ENCODE results near the gene HEPN1. TPM values are rescaled to one million over a fixed set of nuclear protein-coding genes. Genes with fewer than 3 reads are reported as not detected.
A peak's percentile ranks its signal among the peaks of the same experiment; 100 is the strongest.

The HEPN1 gene
- total RNA-seq, 2 donors from 2014 or later, result not detected

DNA sequence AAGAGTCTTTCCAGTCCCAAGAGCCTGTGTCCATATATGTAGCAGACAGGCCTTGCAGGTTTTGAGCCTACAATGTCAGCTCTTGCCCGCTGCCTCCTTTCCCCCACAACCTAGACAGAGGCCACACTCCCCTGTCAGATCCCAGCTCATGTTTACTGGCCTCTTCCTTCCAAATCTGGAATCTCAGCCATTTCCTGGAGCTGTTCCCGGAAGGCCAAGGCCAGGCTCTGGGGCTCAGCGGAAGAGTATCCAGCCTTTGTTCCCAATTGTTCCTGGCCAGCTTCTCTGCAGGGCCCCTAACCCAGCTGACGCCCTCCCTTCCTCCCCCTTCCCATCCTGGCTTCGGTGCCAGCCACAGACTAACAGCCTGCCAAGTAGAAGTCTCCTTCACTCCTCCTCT is 20.3 kb upstream of the HEPN1 start:
- Mint-ChIP-seq H3K9me3 (no peaks in the 10 kb centered on the region), H3K36me3 (no peaks in the 10 kb centered on the region), H3K27ac (no peak overlapping the region), H3K4me1 (ENCODE audit: low read depth in 2 of 2) (no peaks in the 10 kb centered on the region), H3K27me3 (peaks cover 25 to 36% of the 10 kb centered on the region in 2 donors), H3K4me3 (no peak overlapping the region)
- ATAC-seq (no peak), DNase-seq (ENCODE audit: low spot score) (no peak)

DNA sequence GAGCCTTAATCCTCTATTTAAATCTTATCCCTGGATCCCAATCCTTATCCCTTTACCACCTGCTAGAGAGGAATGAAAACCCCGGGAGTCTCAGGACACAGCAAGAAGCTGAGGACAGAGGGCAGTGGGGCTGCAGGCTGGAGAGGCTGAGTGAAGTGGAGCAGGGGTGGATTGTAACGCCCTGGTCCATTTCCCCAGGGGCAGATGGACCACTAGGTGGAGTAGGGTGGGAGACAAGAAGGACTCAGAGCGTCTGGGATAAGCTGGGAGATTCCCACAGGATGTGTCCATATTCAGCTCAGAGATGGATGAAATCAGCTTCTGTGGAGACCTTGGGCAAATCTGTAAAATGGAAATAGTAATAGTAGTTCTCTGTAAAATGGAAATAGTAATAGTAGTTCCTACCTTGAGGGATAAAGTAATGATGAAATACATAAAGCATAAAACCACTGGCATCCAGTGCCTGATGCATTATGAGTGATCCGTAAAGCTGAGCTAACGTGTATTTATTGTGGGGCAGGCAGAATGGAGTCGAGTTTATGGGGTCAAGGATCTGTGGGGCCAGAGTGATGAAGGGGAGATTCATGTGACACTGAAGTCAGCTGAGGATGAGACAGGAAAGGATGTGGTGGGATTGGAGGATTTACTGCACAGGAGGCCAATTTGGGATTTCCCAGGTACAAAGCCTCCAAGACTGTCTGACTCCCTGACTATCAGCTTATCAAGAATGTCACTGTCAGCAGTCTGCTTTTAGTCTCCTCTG is 19.5 kb upstream of the HEPN1 start:
- H3K9me3 Mint-ChIP-seq, result no peaks in the 10 kb centered on the region
- H3K4me1 Mint-ChIP-seq (ENCODE audit: low read depth in 2 of 2), result no peaks in the 10 kb centered on the region
- peaks cover 27 to 39% of the 10 kb centered on the region in 2 donors for H3K27me3 Mint-ChIP-seq
- H3K27ac Mint-ChIP-seq, result no peak overlapping the region
- no peak overlapping the region for H3K4me3 Mint-ChIP-seq
- H3K36me3 Mint-ChIP-seq, result no peaks in the 10 kb centered on the region
- ATAC-seq (no peak), DNase-seq (ENCODE audit: low spot score) (no peak)

DNA sequence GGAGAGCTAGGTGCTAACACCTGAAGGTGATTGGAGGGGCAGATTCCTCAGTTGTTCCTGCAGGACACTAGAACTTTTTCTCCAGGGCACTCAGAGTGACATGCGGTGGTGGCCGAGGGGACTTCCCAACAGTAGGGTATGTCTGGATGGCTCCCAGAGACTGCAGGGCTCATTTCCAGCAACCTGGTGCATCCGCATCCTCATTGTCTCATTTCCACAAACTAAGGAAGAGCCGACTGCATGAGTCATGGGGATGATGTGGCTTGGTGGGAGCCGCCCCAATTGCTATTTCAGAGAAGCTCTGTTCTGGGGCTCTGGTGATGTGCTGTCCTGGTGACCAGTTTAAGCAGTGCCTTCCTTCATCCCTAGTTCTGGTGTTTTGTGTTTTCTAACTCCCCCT is 18.6 kb upstream of the HEPN1 start:
- no peaks in the 10 kb centered on the region for H3K4me1 Mint-ChIP-seq (ENCODE audit: low read depth in 2 of 2)
- H3K27ac Mint-ChIP-seq, result no peak overlapping the region
- ATAC-seq (no peak), DNase-seq (ENCODE audit: low spot score) (no peak)
- H3K36me3 Mint-ChIP-seq, result no peaks in the 10 kb centered on the region
- H3K9me3 Mint-ChIP-seq, result no peaks in the 10 kb centered on the region
- H3K27me3 Mint-ChIP-seq, result peaks cover 31 to 42% of the 10 kb centered on the region in 2 donors
- no peak overlapping the region for H3K4me3 Mint-ChIP-seq

DNA sequence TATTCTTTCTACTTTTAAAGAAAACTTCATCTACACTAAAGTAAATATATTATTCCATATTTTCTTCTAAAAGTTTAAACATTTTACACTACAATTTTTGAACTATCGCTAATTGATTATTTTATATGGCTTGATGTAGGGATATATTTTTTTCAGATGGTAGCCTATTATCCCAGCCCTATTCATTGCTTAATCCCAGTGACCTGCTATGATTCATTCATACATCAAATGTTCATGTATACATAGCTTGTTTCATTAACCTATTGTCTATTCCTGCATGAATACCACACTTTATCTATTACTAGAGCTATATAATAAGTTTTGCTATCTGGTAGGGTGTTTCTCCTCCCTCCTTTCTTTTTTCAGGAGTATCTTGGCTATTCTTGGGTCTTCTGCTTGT is 16.4 kb upstream of the HEPN1 start:
- no peaks in the 10 kb centered on the region for H3K4me1 Mint-ChIP-seq (ENCODE audit: low read depth in 2 of 2)
- H3K36me3 Mint-ChIP-seq, result no peaks in the 10 kb centered on the region
- H3K4me3 Mint-ChIP-seq, result no peak overlapping the region
- ATAC-seq (no peak), DNase-seq (ENCODE audit: low spot score) (no peak)
- no peaks in the 10 kb centered on the region for H3K9me3 Mint-ChIP-seq
- peaks cover 35 to 43% of the 10 kb centered on the region in 2 donors for H3K27me3 Mint-ChIP-seq
- no peak overlapping the region for H3K27ac Mint-ChIP-seq

DNA sequence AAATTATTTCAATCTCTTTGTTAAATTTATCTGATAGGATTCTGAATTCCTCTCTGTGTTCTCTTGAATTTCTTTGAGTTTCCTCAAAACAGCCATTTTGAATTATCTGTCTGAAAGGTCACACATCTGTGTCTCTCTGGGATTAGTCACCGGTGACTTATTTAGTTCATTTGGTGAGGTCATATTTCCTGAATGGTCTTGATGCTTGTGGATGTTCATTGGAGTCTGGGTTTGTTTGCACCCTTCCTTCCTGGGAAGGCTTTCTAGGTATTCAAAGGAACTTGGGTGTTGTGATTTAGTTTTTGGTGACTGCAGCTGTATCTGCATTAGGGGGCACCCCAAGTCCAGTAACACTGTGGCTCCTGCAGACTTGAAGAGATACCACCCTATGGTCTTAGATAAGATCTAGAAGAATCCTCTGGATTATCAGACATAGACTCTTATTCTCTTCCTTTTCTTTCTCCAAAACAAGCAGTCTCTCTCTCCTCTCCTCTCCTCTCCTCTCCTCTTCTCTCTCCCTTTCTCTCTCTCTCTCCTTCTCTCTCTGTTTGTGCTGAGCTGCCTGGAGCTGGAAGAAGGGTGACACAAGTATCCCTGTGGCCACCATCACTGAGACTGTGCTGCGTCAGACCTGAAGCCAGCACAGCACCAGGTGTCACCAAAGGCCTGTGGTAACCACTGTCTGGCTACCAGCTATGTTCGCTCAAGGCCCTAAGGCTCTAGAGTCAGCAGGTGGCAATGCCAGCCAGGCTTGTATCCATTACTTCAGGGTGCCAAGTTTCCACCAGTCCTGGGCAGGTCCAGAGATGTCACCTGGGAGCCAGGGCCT is 3.3 kb upstream of the HEPN1 start:
- no peak for DNase-seq (ENCODE audit: low spot score)
- H3K27me3 Mint-ChIP-seq, result peaks cover 6 to 22% of the 10 kb centered on the region in 2 donors
- no peak overlapping the region for H3K4me3 Mint-ChIP-seq
- no peak overlapping the region for H3K27ac Mint-ChIP-seq
- no peak for ATAC-seq
- peaks cover 4% of the 10 kb centered on the region for H3K36me3 Mint-ChIP-seq
- peaks cover 0 to 3% of the 10 kb centered on the region in 2 donors for H3K4me1 Mint-ChIP-seq (ENCODE audit: low read depth in 2 of 2)
- no peaks in the 10 kb centered on the region for H3K9me3 Mint-ChIP-seq

DNA sequence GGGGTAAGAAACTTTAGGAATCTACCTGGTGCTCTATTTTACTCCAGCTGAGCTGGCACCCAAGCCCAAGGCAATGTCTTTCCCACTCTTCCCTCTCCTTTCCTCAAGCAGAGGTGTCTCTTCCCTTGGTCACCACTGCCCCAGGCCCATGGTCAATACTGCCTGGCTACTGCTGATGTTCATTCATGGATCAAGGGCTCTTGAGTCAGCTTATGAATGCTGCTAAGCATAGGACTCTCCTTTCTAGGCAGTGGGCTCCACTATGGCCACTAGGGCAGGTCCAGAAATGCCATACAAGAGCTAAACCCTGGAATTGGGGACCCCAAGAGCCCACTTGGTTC is 2.7 kb upstream of the HEPN1 start:
- H3K27ac Mint-ChIP-seq, result no peak overlapping the region
- ATAC-seq (no peak), DNase-seq (ENCODE audit: low spot score) (no peak)
- H3K4me1 Mint-ChIP-seq (ENCODE audit: low read depth in 2 of 2), result peaks cover 0 to 3% of the 10 kb centered on the region in 2 donors
- H3K36me3 Mint-ChIP-seq, result peaks cover 4% of the 10 kb centered on the region
- peaks cover 6 to 22% of the 10 kb centered on the region in 2 donors for H3K27me3 Mint-ChIP-seq
- no peak overlapping the region for H3K4me3 Mint-ChIP-seq
- no peaks in the 10 kb centered on the region for H3K9me3 Mint-ChIP-seq

DNA sequence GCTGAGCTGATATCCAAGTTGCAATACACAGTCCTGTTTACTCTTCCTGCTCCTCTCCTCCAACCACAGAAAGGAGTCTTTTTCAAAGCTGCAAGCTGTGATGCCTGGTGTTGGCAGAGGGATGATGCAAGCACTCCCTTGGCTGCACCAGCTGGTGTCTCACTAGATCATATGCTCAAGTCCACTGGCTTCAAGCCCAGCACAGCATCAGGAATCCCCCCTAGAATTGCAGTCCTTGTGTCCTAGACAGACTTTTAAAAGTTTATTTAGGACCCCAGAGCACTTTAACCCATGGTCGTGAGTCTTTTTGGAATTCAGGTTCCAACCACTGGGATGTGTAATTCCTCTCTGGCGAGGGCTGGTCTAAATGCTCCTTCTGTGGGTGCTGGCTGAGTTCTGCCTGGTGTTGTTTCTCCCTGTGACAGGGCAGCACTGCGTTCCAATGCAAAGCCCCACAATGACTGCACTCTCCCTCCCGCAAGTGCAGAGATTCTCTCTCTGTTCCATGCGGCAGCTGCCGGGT is 1.9 kb upstream of the HEPN1 start:
- Mint-ChIP-seq H3K27me3 (peaks cover 4 to 22% of the 10 kb centered on the region in 2 donors), H3K27ac (no peak overlapping the region), H3K36me3 (no peaks in the 10 kb centered on the region), H3K9me3 (no peaks in the 10 kb centered on the region), H3K4me3 (no peak overlapping the region), H3K4me1 (ENCODE audit: low read depth in 2 of 2) (peaks cover 0 to 3% of the 10 kb centered on the region in 2 donors)
- no peak for ATAC-seq
- DNase-seq (ENCODE audit: low spot score), result no peak

DNA sequence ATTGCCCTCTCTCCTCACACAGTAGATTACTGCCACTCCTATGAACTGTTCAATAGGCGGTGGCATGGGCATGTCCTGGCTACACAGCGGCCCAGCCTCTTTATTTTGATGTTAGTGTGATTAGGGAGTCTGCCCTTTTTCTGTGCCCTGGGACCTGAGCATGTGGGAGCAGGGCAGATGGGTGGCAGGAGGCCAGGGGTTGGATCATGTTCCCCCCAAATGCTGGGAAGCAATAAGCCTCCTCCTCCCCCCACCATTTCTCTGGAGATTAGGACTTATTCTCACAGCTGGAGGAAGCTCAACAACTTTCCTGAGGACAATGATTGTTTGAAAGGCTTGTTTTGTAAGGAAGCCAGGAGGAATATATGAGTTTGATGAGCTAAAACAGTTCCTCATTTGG is 848 bp downstream of the HEPN1 start:
- Mint-ChIP-seq H3K9me3 (peaks cover 2% of the 10 kb centered on the region), H3K27ac (no peak overlapping the region), H3K36me3 (no peaks in the 10 kb centered on the region), H3K4me3 (no peak overlapping the region), H3K4me1 (ENCODE audit: low read depth in 2 of 2) (peaks cover 0 to 10% of the 10 kb centered on the region in 2 donors), H3K27me3 (peaks cover 4 to 14% of the 10 kb centered on the region in 2 donors)
- ATAC-seq, result no peak
- no peak for DNase-seq (ENCODE audit: low spot score)

DNA sequence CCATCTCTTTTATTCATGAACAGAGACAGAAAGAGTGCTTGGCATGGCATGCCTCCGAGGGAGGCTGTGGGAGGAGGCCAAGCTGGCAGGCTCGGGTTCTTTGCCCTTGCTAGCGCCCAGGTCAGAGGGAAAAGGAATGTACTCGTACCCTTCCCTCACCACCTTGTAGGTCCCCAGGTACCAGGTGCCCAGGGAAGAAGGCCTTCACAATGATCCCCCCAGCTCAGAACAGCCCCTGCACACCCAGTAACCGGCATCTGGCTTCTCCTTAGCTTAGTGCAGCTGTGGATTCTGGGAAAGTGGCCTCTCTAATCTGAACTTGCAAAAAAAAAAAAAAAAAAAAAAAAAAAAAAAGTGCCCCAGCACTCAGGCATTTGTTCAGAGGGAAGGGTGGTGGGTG is 1.3 kb downstream of the HEPN1 start:
- no peak overlapping the region for H3K4me3 Mint-ChIP-seq
- no peak for DNase-seq (ENCODE audit: low spot score)
- H3K27ac Mint-ChIP-seq, result peak overlapping the region in 1 of 2 donors; percentile 18
- ATAC-seq, result no peak
- peaks cover 0 to 10% of the 10 kb centered on the region in 2 donors for H3K4me1 Mint-ChIP-seq (ENCODE audit: low read depth in 2 of 2)
- H3K9me3 Mint-ChIP-seq, result peaks cover 2% of the 10 kb centered on the region
- H3K36me3 Mint-ChIP-seq, result no peaks in the 10 kb centered on the region
- peaks cover 4 to 9% of the 10 kb centered on the region in 2 donors for H3K27me3 Mint-ChIP-seq

DNA sequence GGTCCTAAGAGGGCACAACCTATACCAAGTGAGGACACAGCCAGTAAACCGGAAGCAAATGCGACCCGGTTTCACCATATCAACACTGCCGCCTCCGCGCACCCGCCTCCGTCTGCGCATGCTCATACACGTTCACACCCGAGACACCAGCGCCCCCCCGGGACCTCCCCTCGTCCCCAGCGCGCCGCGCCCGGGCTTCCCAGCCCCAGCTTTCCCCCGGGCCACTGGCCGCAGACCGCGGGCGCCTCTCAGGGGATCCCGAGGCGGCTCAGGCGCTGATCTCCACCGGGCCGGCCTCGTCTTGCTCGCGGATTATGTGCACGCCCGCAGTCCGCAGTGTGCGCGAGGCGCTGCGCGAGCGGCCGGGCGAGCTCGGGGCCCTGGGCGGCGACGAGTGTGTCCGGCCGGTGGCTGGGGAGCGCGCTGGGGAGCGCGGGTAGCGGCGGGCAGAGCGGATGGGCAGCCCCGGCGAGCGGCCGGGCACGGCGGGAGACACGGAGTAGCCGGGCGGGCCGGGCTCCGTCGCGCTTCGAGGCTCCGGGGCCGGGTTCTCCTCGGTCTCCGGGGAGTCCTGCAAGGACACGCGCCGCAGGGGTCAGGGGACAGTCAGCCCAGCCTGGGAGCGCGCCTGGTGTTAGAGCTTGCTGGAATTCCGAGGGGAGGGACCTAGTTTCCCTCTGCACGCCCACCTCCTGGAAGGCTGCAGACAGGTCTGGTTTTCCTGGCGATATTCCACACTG is 2.0 kb downstream of the HEPN1 start:
- peak; percentile 86 to 94 for ATAC-seq
- no peaks in the 10 kb centered on the region for H3K36me3 Mint-ChIP-seq
- peaks cover 2% of the 10 kb centered on the region for H3K9me3 Mint-ChIP-seq
- peak; percentile 96 for DNase-seq (ENCODE audit: low spot score)
- peak overlapping the region in 1 of 2 donors; percentile 18 for H3K27ac Mint-ChIP-seq
- H3K27me3 Mint-ChIP-seq, result peaks cover 2 to 3% of the 10 kb centered on the region in 2 donors
- peaks cover 0 to 10% of the 10 kb centered on the region in 2 donors for H3K4me1 Mint-ChIP-seq (ENCODE audit: low read depth in 2 of 2)
- H3K4me3 Mint-ChIP-seq, result peak overlapping the region; percentile 31

DNA sequence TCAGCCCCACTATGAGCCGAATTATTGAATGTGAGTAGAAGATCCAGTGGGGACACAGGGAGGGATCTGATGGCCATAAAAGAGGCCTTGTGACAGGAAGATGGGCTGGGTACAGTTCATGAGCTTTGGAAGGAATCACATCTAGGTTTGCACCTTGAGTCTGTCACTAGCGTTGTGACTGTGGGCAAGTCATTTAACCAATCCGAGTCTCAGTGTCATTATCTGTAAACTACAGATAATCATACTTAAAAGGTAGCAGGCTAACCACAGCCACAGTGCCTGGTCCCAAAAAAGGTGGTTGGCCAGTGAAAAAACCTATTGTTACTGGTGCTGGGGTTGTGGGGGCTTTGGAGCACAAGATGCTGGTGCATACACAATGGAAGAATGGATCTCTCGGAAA is 3.8 kb downstream of the HEPN1 start:
- ATAC-seq (no peak), DNase-seq (ENCODE audit: low spot score) (no peak)
- Mint-ChIP-seq H3K4me3 (no peak overlapping the region), H3K9me3 (peaks cover 2% of the 10 kb centered on the region), H3K36me3 (no peaks in the 10 kb centered on the region), H3K27ac (no peak overlapping the region), H3K27me3 (no peaks in the 10 kb centered on the region), H3K4me1 (ENCODE audit: low read depth in 2 of 2) (peaks cover 0 to 10% of the 10 kb centered on the region in 2 donors)

DNA sequence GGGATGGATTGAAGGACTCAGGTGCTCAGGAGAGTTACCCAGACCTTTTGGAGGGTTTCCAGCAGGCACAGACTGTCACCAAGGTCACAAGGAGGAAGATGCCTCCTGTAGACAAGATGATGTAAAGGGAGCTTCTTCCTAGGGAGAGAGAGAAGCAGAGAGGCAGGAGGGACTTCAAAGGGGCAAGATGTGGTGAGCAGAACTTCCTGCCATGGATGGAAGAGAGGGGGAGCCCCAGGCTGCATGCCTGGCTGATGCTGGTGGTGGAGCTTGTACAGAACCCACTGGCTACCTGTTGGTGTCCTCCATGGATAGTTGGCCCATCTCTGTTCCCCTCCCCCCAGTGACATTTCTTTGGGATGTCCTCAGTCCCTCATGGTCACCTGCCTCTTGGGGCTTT is 4.2 kb downstream of the HEPN1 start:
- Mint-ChIP-seq H3K4me1 (ENCODE audit: low read depth in 2 of 2) (peaks cover 0 to 10% of the 10 kb centered on the region in 2 donors), H3K27me3 (no peaks in the 10 kb centered on the region), H3K36me3 (no peaks in the 10 kb centered on the region), H3K9me3 (peaks cover 2% of the 10 kb centered on the region), H3K27ac (no peak overlapping the region), H3K4me3 (no peak overlapping the region)
- ATAC-seq, result no peak
- no peak for DNase-seq (ENCODE audit: low spot score)

DNA sequence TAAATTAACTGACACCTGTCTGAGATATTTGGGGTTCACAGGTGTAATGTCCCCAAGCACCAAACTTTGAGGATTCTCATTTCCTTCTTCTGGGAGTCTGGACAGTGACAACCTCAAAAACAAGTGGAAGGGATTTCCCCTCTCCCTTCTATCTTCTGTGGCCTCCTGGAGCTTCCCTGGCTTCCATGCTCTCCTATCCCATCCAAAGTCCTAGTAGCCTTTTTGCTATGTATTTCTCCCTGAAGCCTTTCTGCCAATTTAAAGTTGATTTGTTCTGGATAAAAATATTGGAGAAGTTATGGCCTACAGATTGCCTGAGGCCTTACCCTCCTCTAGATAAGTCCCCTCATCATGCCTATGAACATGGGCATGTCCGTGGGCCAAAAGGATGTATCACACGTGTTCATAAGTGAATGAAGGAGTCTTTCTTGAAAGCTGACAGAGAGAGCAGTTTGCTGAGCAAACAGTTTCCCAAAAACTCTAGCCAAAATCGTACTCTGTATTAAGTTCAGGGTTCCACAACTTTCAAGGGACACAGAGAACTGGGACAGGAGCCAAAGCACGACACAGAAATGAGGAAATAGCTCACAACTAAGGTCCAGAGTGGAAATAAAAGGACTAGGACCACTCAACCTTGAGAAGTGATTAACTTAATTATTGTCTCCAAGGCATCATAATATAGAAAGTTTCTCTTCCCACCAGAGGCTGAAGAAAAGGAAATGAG is 10.1 kb downstream of the HEPN1 start:
- no peak overlapping the region for H3K4me3 Mint-ChIP-seq
- DNase-seq (ENCODE audit: low spot score) (no peak), ATAC-seq (no peak)
- H3K4me1 Mint-ChIP-seq (ENCODE audit: low read depth in 2 of 2), result no peaks in the 10 kb centered on the region
- H3K27me3 Mint-ChIP-seq, result no peaks in the 10 kb centered on the region
- H3K27ac Mint-ChIP-seq, result no peak overlapping the region
- no peaks in the 10 kb centered on the region for H3K36me3 Mint-ChIP-seq
- H3K9me3 Mint-ChIP-seq, result peaks cover under 1% of the 10 kb centered on the region

Measured in natural killer cell treated with Interleukin-12 subunit alpha and Interleukin-12 subunit beta and Interleukin-15 and Interleukin-18, amount 100 ng/mL, for 72 hours (primary cell).